MM.1S (cell line): Measurements from ENCODE around the gene ALOX15.

Experiments used
- DNase-seq: peaks from one replicate; pipeline ENCODE4 v3.0.0-alpha.2; 2015
- H2AFZ ChIP-seq: fragments of 300-600 bp; sonication (generic); 2 replicates; pipeline ENCODE4 v1.6.0; 2016; ENCODE audit warnings: antibody characterized with exemption, low read length
- H3F3A ChIP-seq: fragments of 300-600 bp; sonication (generic); 2 replicates; pipeline ENCODE4 v1.6.1; 2016; ENCODE audit warnings: mild to moderate bottlenecking, antibody characterized with exemption, low read length, moderate library complexity, mixed read lengths; ENCODE audit not compliant: insufficient read depth
- H3K27ac ChIP-seq: fragments of 300-600 bp; sonication (generic); 2 replicates; pipeline ENCODE4 v1.5.1; 2016; ENCODE audit warnings: mild to moderate bottlenecking, low read length
- H3K27me3 ChIP-seq: fragments of 300-600 bp; sonication (generic); replicated peaks from 2 replicates; pipeline ENCODE4 v1.6.0; 2016; ENCODE audit warnings: low read length; ENCODE audit not compliant: insufficient read depth
- H3K36me3 ChIP-seq: fragments of 300-600 bp; sonication (generic); replicated peaks from 2 replicates; pipeline ENCODE4 v1.6.1; 2016; ENCODE audit warnings: mild to moderate bottlenecking, low read length, mixed read lengths; ENCODE audit not compliant: insufficient read depth
- H3K4me1 ChIP-seq: fragments of 300-600 bp; sonication (generic); 2 replicates; pipeline ENCODE4 v1.6.1; 2016; ENCODE audit warnings: low read length, mixed read lengths
- H3K4me2 ChIP-seq: fragments of 300-600 bp; sonication (generic); 2 replicates; pipeline ENCODE4 v1.6.0; 2016; ENCODE audit warnings: low read depth, low read length
- H3K4me3 ChIP-seq: fragments of 300-600 bp; sonication (generic); 2 replicates; pipeline ENCODE4 v1.5.1; 2016; ENCODE audit warnings: low read length, mixed read lengths
- H3K79me2 ChIP-seq: fragments of 300-600 bp; sonication (generic); 2 replicates; pipeline ENCODE4 v1.6.1; 2016; ENCODE audit warnings: mixed run types, low read length, mixed read lengths
- H3K9ac ChIP-seq: fragments of 300-600 bp; sonication (generic); 2 replicates; pipeline ENCODE4 v1.6.1; 2016; ENCODE audit warnings: low read length, mixed read lengths
- H3K9me2 ChIP-seq: fragments of 300-600 bp; sonication (generic); replicated peaks from 2 replicates; pipeline ENCODE4 v1.6.1; 2016; ENCODE audit warnings: mild to moderate bottlenecking, low read length, mixed read lengths; ENCODE audit not compliant: insufficient read depth
- H3K9me3 ChIP-seq: fragments of 300-600 bp; sonication (generic); replicated peaks from 2 replicates; pipeline ENCODE4 v1.6.1; 2016; ENCODE audit warnings: mild to moderate bottlenecking, low read length, mixed read lengths; ENCODE audit not compliant: insufficient read depth
- H4K20me1 ChIP-seq: fragments of 300-600 bp; sonication (generic); 2 replicates; pipeline ENCODE4 v1.6.1; 2016; ENCODE audit warnings: mild to moderate bottlenecking, low read length, moderate library complexity, mixed read lengths; ENCODE audit not compliant: insufficient read depth
- EZH2 ChIP-seq: fragments of 300-600 bp; sonication (generic); optimal IDR thresholded peaks from 2 replicates; pipeline ENCODE3; 2017; ENCODE audit warnings: low read depth, mild to moderate bottlenecking, antibody characterized with exemption, low read length, mixed read lengths
- EZH2phosphoT487 ChIP-seq: fragments of 300-600 bp; sonication (generic); IDR thresholded peaks from 2 replicates; pipeline ENCODE4 v1.6.1; 2018; ENCODE audit warnings: antibody characterized with exemption, low read length
- TF ChIP-seq, protein P1 (sequence below): fragments of 300-600 bp; sonication (generic); IDR thresholded peaks from 2 replicates; pipeline ENCODE4 v1.5.1; 2016; ENCODE audit warnings: antibody characterized with exemption, low read length, mixed read lengths

Gene ALOX15

DNA sequence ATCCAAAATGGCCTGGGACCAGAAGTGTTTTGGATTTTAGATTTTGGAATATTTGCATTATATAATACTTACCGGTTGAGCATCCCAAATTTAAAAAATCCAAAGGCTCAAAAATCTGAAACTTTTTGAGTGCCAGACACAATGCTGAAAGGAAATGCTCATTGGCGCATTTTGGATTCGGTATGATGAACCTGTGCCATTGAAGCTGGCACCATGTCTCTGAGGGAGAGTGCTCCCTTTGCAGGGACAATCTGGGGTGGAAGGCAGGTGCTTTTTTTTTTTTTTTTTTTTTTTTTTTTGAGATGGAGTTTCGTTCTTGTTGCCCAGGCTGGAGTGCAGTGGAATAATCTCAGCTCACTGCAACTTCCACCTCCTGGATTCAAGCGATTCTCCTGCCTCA lies 39.4 kb downstream of the ALOX15 start:
- Histone ChIP-seq H3K27me3 (peaks cover 56% of the 10 kb centered on the region), H3F3A (no peaks in the 10 kb centered on the region), H3K4me3 (no peak overlapping the region), H3K4me2 (no peak overlapping the region), H3K4me1 (no peaks in the 10 kb centered on the region), H3K36me3 (no peaks in the 10 kb centered on the region), H3K9me3 (no peaks in the 10 kb centered on the region), H3K9ac (no peak overlapping the region), H3K27ac (no peak overlapping the region), H3K79me2 (no peaks in the 10 kb centered on the region), H4K20me1 (no peaks in the 10 kb centered on the region), H2AFZ (no peak overlapping the region), H3K9me2 (no peaks in the 10 kb centered on the region)
- TF ChIP-seq, protein P1, sequence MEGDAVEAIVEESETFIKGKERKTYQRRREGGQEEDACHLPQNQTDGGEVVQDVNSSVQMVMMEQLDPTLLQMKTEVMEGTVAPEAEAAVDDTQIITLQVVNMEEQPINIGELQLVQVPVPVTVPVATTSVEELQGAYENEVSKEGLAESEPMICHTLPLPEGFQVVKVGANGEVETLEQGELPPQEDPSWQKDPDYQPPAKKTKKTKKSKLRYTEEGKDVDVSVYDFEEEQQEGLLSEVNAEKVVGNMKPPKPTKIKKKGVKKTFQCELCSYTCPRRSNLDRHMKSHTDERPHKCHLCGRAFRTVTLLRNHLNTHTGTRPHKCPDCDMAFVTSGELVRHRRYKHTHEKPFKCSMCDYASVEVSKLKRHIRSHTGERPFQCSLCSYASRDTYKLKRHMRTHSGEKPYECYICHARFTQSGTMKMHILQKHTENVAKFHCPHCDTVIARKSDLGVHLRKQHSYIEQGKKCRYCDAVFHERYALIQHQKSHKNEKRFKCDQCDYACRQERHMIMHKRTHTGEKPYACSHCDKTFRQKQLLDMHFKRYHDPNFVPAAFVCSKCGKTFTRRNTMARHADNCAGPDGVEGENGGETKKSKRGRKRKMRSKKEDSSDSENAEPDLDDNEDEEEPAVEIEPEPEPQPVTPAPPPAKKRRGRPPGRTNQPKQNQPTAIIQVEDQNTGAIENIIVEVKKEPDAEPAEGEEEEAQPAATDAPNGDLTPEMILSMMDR: no peak
- TF ChIP-seq EZH2: no peak
- no peak for TF ChIP-seq EZH2phosphoT487
- no peak for DNase-seq

DNA sequence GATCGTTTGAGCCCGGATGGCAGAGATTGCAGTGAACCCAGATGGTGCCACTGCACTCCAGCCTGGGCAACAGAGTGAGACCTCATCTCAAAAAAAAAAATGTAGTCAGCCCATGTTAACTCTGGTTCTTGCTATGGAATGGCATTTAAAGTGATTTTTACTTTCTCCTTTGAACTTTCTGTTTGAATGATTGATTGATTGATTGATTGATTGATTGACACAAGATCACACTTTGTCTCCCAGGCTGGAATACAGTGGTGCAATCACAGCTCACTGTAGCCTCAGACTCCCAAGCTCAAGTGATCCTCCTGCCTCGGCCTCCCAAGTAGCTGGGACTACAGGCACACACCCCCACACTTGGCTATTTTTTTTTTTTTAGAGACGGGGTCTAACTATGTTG lies 40.2 kb downstream of the ALOX15 start:
- Histone ChIP-seq H3K36me3 (no peaks in the 10 kb centered on the region), H3K27ac (no peak overlapping the region), H4K20me1 (no peaks in the 10 kb centered on the region), H3K4me1 (no peaks in the 10 kb centered on the region), H3K9ac (no peak overlapping the region), H3K79me2 (no peaks in the 10 kb centered on the region), H3K4me3 (no peak overlapping the region), H3K9me2 (no peaks in the 10 kb centered on the region), H3K27me3 (peaks cover 63% of the 10 kb centered on the region), H2AFZ (no peak overlapping the region), H3K4me2 (no peak overlapping the region), H3F3A (no peaks in the 10 kb centered on the region), H3K9me3 (no peaks in the 10 kb centered on the region)
- TF ChIP-seq, protein P1: no peak
- TF ChIP-seq EZH2 (no peak), EZH2phosphoT487 (no peak)
- no peak for DNase-seq

DNA sequence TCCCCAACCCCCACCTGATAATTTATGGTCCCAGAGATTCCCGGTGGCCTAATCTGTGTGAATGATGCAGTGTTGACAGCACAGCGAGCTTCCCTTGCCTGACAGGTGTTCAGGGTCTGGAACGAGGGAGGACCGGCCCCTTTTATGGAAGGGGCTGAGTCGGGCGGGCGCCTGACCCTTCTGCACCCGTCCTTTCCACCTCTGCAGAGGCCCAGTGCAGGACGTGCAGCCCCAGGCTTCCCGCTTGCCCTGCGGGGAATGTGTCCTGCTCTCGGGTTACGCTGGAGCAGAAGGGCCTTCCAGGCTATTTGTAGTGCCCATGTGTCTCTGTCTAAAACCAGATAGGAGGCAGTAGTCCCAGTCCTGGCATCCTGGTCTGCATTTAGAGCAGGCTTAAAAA lies 40.9 kb downstream of the ALOX15 start:
- no peak for DNase-seq
- Histone ChIP-seq H3K27ac (no peak overlapping the region), H3K4me2 (no peak overlapping the region), H3F3A (no peaks in the 10 kb centered on the region), H3K79me2 (no peaks in the 10 kb centered on the region), H3K36me3 (no peaks in the 10 kb centered on the region), H3K4me1 (no peaks in the 10 kb centered on the region), H3K9me3 (no peaks in the 10 kb centered on the region), H2AFZ (no peak overlapping the region), H3K4me3 (no peak overlapping the region), H3K9me2 (no peaks in the 10 kb centered on the region), H4K20me1 (no peaks in the 10 kb centered on the region), H3K27me3 (peaks cover 67% of the 10 kb centered on the region), H3K9ac (no peak overlapping the region)
- TF ChIP-seq EZH2phosphoT487: no peak
- TF ChIP-seq EZH2: no peak
- TF ChIP-seq, protein P1: no peak
